ENCODE results near the gene LDLRAD3. TPM values are rescaled to one million over a fixed set of nuclear protein-coding genes. Genes with fewer than 3 reads are reported as not detected.

The LDLRAD3 gene
- total RNA-seq, 1 experiment from 2014 or later, result 15.3 TPM

- Histone ChIP-seq H3K27ac (ENCODE audit: low read length) (no peak overlapping the region), H3K4me1 (ENCODE audit: insufficient read depth, low read length) (peaks cover 17% of the 10 kb centered on the region), H3K9me2 (replicated peaks; ENCODE audit: low read length) (no peaks in the 10 kb centered on the region), H4K20me1 (ENCODE audit: low read length) (no peaks in the 10 kb centered on the region), H3K4me2 (ENCODE audit: low read length) (no peak overlapping the region), H3K36me3 (ENCODE audit: low read depth, low read length) (peaks cover 7% of the 10 kb centered on the region; the same call in 1 of the 2 replicates), H3K27me3 (ENCODE audit: low read length) (no peaks in the 10 kb centered on the region), H3K79me2 (ENCODE audit: low read length) (no peaks in the 10 kb centered on the region), H2AFZ (ENCODE audit: low read length) (no peak overlapping the region), H3F3A (ENCODE audit: low read length, unreplicated experiment) (no peaks in the 10 kb centered on the region), H3K9me3 (ENCODE audit: low read length) (no peaks in the 10 kb centered on the region), H3K9ac (ENCODE audit: low read length) (no peak overlapping the region), H3K4me3 (ENCODE audit: low read length) (no peak overlapping the region)
- BruUV-seq (replicated peaks), result no TSS peak
- DNase-seq, result no peak
- POLR2A ChIA-PET (ENCODE audit: unreplicated experiment), result interaction anchor here (0.6 kb wide), 1 partner anchor 132 kb away, joined by 3 read pairs; no protein-coding TSS in a partner anchor
- intact Hi-C loops (cut with micrococcal nuclease), result no loop called here
- CTCF ChIA-PET, result no interaction called here
- no peak for ATAC-seq
- TF ChIP-seq EZH2 (IDR thresholded peaks at IDR 0.05; ENCODE audit: low read length, unreplicated experiment) (no peak), EZH2phosphoT487 (IDR thresholded peaks at IDR 0.05; ENCODE audit: borderline replicate concordance, low read length) (no peak)
- TF ChIP-seq, protein P1, sequence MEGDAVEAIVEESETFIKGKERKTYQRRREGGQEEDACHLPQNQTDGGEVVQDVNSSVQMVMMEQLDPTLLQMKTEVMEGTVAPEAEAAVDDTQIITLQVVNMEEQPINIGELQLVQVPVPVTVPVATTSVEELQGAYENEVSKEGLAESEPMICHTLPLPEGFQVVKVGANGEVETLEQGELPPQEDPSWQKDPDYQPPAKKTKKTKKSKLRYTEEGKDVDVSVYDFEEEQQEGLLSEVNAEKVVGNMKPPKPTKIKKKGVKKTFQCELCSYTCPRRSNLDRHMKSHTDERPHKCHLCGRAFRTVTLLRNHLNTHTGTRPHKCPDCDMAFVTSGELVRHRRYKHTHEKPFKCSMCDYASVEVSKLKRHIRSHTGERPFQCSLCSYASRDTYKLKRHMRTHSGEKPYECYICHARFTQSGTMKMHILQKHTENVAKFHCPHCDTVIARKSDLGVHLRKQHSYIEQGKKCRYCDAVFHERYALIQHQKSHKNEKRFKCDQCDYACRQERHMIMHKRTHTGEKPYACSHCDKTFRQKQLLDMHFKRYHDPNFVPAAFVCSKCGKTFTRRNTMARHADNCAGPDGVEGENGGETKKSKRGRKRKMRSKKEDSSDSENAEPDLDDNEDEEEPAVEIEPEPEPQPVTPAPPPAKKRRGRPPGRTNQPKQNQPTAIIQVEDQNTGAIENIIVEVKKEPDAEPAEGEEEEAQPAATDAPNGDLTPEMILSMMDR (conservative IDR thresholded peaks at IDR 0.05; ENCODE audit: low read depth, low read length), result no peak
These were observed 271.8 kb downstream of the LDLRAD3 start for GRCh38 chr11:36215693-36216060.

DNA sequence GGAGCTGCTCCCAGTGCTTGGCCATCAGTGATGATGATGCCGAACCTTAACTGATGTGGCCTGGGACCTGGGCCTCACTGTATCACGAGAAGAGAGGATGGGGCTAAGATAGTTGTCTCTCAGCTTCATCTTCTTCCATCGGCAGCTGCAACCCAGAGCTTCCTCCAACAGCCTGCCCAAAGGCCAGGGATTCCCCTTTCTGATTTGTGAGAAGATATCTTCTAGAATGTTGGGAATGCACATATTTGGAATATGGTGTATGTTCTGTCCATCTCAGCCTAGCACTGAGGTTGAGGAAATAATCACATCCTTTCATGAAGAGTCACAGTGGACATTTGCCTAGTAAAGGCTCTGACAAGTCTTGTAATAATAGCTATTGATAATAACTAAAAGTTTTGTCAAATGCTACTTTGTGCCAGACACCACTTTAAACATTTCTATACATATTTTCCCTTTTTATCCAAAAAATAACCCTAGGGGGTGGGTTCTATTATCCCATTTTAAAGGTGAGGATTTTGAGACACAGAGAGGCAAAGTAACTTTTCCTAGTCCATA is 272.3 kb downstream of the LDLRAD3 start:
- no peak for DNase-seq
- ATAC-seq, result no peak
- Histone ChIP-seq H3K4me3 (ENCODE audit: low read length) (no peak overlapping the region), H4K20me1 (ENCODE audit: low read length) (no peaks in the 10 kb centered on the region), H3K9me2 (replicated peaks; ENCODE audit: low read length) (no peaks in the 10 kb centered on the region), H3K9ac (ENCODE audit: low read length) (no peak overlapping the region), H3K4me2 (ENCODE audit: low read length) (no peak overlapping the region), H3K4me1 (ENCODE audit: insufficient read depth, low read length) (peaks cover 17% of the 10 kb centered on the region), H3K27ac (ENCODE audit: low read length) (no peak overlapping the region), H3F3A (ENCODE audit: low read length, unreplicated experiment) (no peaks in the 10 kb centered on the region), H2AFZ (ENCODE audit: low read length) (no peak overlapping the region), H3K27me3 (ENCODE audit: low read length) (no peaks in the 10 kb centered on the region), H3K79me2 (ENCODE audit: low read length) (no peaks in the 10 kb centered on the region), H3K36me3 (ENCODE audit: low read depth, low read length) (peaks cover 7% of the 10 kb centered on the region; the same call in 1 of the 2 replicates), H3K9me3 (ENCODE audit: low read length) (no peaks in the 10 kb centered on the region)
- POLR2A ChIA-PET (ENCODE audit: unreplicated experiment), result no interaction called here
- TF ChIP-seq EZH2phosphoT487 (IDR thresholded peaks at IDR 0.05; ENCODE audit: borderline replicate concordance, low read length) (no peak), EZH2 (IDR thresholded peaks at IDR 0.05; ENCODE audit: low read length, unreplicated experiment) (no peak)
- TF ChIP-seq, protein P1 (conservative IDR thresholded peaks at IDR 0.05; ENCODE audit: low read depth, low read length), result no peak
- intact Hi-C loops (cut with micrococcal nuclease), result no loop called here
- BruUV-seq (replicated peaks), result no TSS peak
- CTCF ChIA-PET, result no interaction called here

GRCh38 chr11:36218283-36218921 is 274.5 kb downstream of the LDLRAD3 start:
- intact Hi-C loops (cut with micrococcal nuclease), result no loop called here
- Histone ChIP-seq H3K4me1 (ENCODE audit: insufficient read depth, low read length) (peaks cover 16% of the 10 kb centered on the region), H3K9ac (ENCODE audit: low read length) (no peak overlapping the region), H3K36me3 (ENCODE audit: low read depth, low read length) (peaks cover 7% of the 10 kb centered on the region; the same call in 1 of the 2 replicates), H3F3A (ENCODE audit: low read length, unreplicated experiment) (no peaks in the 10 kb centered on the region), H3K9me3 (ENCODE audit: low read length) (no peaks in the 10 kb centered on the region), H3K79me2 (ENCODE audit: low read length) (no peaks in the 10 kb centered on the region), H2AFZ (ENCODE audit: low read length) (no peak overlapping the region), H4K20me1 (ENCODE audit: low read length) (no peaks in the 10 kb centered on the region), H3K27ac (ENCODE audit: low read length) (no peak overlapping the region), H3K4me2 (ENCODE audit: low read length) (no peak overlapping the region), H3K9me2 (replicated peaks; ENCODE audit: low read length) (no peaks in the 10 kb centered on the region), H3K4me3 (ENCODE audit: low read length) (no peak overlapping the region), H3K27me3 (ENCODE audit: low read length) (no peaks in the 10 kb centered on the region)
- no TSS peak for BruUV-seq (replicated peaks)
- CTCF ChIA-PET, result no interaction called here
- TF ChIP-seq EZH2 (IDR thresholded peaks at IDR 0.05; ENCODE audit: low read length, unreplicated experiment) (no peak), EZH2phosphoT487 (IDR thresholded peaks at IDR 0.05; ENCODE audit: borderline replicate concordance, low read length) (no peak)
- TF ChIP-seq, protein P1 (conservative IDR thresholded peaks at IDR 0.05; ENCODE audit: low read depth, low read length), result no peak
- DNase-seq (no peak), ATAC-seq (no peak)
- POLR2A ChIA-PET (ENCODE audit: unreplicated experiment), result no interaction called here

Measured in PC-3 (cell line).